HG02884 (cell line): ENCODE results near the gene NEAT1.

Experiments used
- ATAC-seq: cut with Tn5 transposase; IDR thresholded peaks from one replicate; pipeline ENCODE4 v1.9.1; 2021; ENCODE audit warnings: mild to moderate bottlenecking, moderate library complexity; ENCODE audit not compliant: unreplicated experiment

NEAT1 gene

DNA sequence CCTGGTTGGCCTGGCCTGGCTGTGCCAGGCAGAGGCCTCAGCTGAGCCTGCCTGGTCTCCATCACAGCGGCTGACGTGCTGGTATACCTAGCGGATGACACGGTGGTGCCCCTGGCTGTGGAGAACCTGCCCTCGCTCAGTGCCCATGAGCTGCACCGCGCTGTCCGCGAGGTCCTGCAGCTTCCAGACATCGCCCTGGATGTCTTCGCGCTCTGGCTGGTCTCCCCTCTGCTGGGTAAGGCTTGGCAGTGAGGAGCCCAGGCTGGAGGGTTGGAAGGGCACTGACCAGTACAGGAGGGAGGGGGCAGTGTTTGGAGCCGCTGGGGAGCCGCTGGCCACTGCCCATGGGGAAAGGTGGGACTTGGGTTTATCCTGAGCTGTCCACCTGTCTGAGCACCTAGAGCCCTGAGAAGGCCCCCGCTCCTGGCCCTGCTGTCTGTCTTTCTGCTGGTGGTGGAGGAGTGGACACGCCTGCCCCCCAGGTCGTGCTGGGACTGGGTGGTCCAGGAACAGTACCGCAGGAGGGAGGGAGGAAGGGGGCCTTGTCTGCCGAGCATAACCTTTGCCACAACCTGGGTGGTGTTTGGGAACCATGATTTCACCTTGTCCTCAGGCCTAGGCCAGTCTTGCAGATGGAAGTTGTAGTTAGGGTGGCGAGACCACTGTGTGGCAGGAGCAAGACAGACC is 33.2 kb upstream of the NEAT1 start:
- ATAC-seq: no peak

DNA sequence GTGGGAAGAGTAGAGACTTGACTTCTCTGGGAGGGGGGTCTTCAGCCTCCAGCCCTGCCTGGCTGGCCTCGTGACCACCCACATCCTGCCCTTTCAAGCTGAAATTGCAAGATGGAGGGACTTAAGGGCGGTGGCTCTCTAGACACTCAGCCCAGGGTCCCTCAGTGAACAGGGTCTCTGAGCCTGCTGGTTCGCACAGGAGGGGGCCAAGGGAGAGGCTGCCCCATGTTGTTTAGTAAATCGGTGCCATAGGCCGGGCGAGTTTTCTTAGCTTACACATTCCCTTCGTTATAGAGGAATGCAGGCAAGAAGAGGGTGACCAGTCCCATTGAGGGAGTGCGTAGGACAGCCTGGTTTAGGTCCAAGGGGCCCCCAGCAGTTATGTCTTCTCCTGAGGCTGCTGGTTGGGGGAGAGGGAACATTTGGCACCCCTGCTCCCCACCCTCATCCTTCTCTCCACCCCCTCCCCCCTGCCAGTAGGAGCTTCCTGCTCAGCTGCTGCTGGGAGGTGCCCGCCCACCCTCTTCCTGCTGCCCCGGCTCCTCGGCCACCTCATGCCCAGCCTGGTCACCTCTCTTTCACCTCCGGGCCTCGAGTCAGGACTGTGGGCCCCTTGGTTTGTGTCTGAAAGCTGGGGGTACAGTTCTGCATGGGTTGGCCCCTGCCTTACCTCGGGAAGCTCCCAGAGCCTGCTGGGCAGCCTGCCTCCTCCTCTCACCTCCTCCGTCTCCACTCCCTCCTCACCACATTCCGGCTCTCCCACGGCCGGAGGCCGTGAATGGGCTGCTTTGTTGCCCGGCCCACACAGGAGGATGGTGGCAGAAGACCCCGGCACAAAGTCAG is 32.3 kb upstream of the NEAT1 start:
- ATAC-seq: no peak

DNA sequence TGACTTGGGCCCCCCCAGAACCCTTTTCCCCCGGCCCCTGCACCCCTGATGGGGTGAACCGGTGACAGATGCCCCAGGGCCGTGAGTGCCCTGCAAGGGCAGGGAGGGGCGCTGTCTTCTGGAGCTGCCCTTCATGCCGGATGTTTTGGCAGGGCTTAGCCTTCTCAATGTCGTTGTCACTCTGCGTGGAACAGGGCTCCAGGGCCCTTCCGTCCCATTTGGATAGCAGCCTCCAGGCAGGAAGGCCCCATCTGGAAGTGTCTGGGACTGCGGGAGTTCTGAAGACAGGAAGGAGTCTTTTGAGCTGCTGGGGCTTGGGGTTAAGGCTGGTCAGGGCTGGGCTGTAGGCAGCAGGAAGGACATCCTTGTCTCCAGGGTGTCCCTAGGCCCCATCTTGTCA is 31.6 kb upstream of the NEAT1 start:
- ATAC-seq: no peak

DNA sequence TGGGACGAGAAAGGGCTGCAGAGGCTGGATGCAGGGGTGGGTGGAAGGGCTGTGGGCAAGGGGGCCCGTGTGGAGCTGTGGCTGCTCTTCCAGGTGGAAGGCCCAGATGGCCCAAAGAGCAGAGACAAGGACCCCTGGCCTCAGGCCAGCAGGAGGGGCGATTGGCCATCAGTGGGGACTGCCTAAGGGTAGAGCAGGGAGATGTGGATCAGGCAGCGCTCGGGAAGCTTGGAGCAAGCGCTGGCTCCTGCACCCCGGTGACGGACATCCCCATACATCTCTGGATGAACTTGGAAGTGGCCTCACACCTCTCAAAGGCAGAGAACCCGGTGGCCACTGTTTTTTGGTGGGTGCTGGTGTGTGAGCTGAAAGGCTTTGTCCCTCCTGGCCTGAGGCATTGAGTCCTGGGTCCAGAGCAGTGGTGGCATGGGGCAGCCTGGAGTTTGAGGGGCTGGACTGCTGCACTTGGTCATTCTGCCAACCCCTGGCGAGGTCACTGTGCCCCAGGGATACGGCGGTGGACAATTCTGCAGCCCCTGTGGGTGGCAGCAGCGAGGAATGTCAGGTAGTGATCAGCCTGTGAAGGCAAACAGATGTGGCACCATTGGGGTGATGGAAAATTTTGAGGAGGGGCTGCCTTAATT is 30.3 kb upstream of the NEAT1 start:
- no peak for ATAC-seq

DNA sequence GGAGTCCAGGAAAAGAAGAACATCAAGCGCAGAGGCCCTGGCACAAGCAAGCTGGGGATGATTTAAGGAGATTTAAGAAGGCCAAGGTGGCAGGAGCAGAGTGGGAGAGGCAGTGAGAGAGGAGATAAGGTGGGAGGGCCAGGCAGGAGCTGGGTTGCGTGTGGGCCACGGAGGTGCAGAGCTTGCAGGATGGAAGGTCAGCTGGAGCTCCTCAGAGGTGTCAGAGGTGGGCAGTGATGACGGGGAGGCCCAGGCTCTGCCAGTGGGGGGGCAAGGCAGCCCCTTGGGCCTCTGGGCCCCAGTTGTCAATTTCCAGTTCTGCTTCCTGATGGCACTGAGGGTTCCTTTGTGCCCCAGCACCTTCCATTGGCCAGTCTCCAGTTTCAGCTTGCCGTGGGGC is 29.7 kb upstream of the NEAT1 start:
- ATAC-seq: no peak

DNA sequence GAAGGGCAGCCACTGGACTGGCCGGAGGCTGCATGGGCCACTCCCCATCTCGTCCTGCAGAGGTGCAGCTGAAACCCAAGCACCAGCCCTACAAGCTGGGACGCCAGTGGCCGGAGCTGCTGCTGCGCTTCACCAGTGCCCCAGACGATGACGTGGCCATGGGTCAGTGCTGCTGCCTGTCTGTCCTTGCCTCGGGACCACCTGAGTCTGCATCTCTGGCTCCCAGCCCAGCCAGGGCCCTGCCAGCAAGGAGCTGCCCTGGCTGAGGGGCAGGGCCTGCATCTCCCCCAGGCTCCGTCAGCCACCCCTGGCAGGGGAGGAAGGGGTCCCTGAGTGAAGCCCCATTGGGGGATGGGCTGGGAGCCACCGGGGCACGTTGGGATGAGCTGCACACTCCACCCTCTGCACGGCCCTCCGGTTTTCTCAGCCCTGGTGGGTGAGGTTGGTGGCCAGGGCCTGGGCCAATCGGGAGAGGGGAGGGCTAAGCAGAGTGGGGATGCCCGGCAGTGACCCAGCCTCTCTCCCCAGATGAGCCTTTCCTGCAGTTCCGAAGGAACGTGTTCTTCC is 29.0 kb upstream of the NEAT1 start:
- no peak for ATAC-seq

DNA sequence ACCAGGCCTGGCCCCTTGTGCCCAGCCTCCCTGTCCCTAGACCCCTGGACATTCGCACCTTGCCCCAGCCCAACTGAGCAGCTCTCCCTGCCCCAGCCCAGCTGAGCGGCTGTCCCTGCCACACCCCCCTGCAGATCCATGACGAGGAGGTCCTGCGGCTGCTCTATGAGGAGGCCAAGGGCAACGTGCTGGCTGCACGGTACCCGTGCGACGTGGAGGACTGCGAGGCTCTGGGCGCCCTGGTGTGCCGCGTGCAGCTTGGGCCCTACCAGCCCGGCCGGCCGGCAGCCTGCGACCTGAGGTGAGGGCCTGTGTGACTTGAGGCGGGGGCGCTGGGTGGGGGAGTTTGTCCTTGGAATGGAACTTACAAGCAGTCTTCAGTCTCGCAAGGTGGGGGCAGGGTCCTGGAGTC is 28.5 kb upstream of the NEAT1 start:
- ATAC-seq: no peak

DNA sequence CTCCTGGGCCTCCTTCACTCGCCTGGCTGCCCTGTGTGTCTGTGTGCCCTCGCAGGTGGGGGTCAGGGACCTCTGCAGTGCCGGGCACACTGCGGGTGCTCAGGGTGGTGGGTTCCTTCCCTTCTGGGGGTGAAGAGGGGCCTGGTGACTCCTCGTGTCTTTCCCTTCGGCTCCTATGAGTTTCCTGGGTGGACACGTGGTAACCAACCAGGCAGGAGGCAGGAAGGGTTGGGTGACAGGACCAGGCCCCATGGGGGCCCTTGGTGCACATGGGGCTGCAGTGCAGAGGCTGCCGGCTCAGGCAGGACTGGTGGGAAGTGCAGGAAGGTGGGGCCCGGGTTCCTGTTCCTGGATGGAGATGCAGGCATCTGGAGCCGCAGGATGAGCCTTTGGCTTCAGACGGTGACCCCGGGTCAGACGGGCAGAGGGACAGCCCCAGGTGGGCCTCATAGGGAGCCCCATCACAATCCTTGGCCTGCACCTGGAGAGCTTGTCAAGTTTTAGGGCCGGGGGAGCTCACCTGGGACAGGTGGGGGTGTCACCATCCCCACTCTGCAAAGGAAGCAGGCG is 26.6 kb upstream of the NEAT1 start:
- no peak for ATAC-seq

DNA sequence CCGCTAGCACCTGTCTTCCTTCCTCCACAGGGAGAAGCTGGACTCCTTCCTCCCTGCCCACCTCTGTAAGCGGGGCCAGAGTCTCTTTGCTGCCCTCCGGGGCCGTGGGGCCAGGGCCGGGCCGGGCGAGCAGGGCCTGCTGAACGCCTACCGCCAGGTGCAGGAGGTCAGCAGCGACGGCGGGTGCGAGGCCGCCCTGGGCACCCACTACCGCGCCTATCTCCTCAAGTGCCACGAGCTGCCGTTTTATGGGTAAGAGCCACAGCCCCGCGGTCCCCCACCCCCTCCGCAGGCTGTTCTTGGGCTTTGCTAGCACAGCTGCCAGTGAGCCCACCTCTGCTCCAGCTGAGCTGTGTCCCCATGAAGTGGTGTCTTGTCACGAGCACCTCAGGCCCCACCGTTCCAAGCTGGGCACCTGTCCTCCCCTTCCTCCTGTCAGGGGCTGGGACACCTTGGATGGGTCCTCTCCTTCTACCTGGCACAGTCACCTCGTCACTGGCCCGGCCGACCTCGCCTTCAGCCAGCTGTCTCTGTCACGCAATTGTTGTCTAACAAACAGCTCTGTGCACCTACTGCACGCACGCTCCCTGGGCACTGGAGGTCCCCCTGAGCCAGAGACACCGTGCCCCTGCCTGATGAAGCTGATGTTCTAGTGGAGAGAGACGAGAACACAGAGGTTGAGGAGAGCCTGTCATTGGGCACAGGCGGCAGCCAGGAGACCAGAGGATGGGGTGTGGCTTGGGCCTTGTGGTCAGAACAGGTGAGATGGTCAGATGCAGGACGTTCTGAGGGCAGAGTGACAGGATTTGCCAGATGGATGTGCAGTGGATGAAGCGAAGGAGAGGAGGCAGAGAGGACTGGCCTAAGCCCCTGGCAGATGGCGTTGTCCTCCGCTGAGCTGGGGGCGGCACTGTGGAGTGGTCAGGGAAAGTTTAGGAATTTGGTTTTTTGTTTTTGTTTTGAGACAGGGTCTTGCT is 25.5 kb upstream of the NEAT1 start:
- no peak for ATAC-seq

DNA sequence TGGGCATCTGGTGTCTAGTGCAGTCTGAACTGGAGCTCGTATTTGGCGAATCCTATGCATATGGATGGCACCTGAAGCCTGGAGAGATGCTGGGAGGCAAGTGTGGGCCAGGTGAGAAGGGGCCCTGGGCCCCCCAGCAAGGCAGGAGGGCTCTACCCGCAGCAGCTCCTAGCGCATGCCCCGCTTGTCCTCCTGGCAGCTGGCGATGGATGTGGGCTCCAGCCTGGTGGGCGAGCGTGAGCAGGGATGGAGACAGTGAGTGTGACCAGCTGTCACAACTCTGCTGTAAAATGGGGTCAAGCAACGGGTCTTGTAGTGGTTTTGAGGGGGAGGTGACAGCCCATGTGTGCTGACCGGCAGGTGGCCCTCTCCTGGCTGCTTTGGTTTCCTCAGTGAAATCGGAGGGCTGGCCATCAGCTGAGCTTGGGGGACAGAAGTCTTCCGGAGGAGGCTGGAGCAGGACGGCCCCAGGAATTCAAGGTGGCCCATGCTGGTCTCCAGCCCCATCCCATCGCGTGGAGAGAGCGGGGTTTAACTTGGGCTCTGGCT is 24.2 kb upstream of the NEAT1 start:
- ATAC-seq: no peak

DNA sequence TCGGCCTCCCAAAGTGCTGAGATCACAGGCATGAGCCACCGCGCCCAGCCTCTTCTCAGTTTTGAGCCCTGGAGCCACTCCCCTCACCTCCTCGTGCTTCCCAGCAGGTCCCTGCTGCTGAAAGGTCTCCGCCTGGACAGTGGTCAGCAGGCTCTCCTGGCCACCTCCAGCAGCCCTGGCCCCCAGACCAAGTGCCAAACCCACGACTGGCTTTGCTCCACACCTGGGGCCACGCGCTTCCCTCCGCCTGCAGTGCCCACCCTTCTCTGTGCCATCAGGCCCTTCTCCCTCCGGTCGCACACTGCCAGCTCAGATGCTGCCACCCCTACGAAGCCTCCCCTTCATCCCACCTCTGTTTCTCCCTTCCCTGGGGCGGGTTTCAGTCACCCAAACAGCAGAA is 23.3 kb upstream of the NEAT1 start:
- ATAC-seq: no peak

DNA sequence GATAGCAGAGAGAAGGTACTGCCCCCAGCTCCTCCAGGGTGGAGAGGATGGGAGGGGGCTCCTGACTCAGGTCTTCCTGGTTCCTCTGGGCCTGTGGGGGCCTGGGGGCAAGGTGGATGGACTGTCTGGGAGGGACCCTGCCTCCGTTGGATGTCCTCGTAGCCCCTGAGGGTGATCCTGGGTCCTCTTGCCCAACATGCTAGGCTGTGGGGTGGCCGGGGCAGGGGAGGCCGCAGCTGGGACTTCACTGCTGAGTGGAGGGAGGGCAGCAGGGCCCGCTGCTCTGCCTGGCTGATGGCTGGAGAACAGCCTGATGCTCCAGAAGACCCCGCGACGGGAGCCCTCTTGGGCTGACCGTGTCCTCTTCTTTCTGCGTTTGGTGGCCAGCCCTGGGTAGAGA is 22.8 kb upstream of the NEAT1 start:
- ATAC-seq: no peak

DNA sequence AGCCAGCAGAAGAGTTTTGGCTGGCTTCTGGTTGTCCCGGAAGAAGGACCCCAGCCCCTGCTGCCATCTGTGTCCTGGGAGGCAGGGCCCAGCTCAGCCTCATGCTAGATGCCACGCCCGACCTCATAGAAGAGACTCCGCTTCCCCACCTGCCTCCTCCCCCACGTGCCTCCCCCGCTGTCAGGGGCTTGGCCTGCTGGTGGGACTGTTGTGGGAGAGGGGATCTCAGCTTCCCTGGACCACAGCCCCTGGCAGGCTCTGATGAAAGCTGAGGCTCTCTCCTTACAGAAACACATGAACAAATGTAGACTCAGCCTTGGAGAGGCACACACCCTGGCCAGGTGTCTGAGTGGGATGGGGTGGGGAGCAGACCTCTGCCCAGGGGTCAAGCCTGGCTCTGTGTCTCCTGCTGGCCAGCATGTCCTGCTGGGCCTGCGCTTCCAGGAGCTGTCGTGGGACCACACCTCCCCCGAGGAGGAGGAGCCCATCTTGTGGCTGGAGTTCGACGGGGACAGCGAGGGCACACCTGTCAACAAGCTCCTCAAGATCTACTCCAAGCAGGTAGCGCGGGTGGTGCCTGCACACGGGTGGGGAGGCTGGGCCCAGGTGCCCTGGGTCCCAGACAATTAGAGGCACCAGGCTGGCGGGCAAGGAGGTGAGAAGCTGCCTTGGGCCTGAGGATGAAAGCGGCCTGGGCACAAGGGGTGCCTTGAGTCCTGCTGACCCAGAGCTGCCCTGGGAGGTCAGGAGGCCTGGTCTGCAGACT is 22.1 kb upstream of the NEAT1 start:
- ATAC-seq: no peak

DNA sequence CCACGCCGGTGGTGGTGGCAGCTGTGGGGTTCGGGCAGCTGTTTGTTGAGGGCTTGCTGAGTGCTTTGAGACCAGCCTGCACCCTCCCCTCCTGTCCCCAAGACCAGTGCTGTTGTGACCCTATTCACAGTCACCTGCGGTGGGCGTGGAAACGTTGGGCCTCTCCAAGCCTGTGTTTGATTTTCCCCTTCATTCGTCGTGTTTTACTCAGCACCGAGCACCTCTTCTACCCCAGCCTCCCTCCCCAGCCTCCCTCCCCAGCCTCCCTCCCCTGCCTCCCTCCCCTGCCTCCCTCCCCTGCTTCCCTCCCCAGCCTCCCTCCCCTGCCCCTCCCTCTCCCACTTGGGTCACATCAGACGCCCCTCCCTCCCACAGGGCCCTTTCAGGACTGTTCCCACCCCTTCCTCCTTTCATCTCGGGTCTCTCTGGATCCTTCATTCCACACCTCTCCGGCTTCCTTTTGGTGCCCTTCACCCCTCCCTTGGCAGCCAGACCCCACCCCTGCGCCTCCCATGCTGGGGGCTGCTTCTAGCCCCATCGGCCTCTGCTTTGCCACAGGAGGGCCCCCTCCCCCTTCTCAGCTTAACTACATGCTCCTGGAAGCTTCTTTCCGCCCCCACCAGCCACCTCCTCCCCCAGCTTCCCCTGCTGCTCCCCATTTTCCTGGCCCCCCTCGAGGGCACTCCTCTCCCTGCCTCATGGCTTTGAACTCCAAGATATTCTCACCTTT is 21.4 kb upstream of the NEAT1 start:
- no peak for ATAC-seq

DNA sequence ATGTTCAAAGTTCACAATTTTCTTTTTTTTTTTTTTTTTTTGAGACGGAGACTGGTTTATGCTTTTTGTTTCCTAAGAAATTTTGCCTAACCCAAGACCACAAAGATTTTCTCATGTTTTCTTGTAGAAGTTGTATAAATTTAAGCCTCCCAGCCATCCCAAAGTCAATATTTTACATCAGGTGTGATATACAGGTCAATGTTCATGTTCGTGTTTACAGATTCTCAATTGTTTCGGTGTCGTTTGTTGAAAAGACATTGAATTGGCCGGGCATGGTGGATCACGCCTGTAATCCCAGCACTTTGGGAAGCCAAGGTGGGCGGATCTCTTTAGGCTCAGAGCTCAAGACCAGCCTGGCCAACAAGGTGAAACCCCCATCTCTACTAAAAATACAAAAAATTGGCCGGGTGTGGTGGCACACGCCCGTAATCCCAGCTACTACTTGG is 20.8 kb upstream of the NEAT1 start:
- ATAC-seq: no peak

DNA sequence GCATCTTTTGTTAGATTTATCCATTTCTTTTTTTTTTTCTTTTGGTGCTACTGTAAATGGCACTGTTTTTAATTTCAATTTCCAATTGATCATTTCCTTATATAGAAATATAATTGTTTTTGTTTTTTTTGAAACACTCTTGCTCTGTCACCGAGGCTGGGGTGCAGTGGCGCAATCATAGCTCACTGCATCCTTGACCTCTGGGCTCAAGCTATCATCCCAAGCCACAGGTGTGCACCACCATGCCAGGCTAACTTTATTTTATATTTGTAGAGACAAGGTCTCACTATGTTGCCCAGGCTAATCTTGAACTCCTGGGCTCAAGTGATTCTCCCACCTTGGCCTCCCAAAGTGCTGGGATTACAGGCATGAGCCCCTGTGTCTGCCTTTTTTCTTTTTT is 19.8 kb upstream of the NEAT1 start:
- ATAC-seq: no peak

DNA sequence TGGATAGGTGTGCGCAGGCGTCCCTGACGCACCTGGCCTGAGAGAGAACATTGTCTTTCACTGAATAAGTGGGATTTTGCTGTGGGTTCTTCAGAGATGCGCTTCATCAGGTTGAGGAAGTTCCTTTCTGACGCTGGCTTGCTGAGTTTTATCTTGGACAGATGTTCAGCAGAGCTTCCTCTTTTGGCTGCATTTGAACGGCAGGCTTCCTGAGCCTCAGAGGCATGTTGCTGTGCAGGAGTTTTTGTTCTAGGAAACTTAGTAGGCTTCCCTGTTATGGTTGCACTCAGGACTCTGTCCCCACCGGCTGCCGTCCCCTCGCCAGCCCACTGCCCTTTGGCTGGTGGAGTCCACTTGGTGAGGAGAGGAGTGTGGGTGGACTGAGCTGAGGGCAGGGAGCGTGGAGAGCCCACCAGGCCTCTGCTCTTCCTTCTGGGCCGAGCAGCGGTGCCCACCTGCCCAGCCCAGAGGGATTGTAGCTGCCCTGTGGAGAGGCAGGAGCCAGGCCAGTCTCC is 18.9 kb upstream of the NEAT1 start:
- no peak for ATAC-seq

DNA sequence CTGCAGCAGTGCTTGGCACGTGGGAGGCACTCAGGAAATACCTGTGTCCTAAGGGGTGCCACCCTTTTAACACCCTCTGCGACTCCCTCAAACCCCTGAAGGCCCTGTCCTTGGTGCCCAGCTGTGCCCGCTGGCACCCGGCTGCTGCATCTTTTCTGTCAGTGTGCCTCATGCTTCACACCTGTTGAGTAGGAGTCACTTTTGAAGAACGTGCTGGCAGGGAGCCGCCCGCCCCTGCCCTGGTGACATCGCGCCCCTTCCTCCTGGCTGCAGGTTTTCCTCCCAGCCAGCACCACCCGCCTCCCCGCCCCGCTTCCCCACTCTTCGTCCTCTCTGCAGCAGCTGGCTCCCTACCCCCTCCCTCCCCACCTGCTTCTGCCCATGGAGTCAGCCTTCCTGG is 18.4 kb upstream of the NEAT1 start:
- no peak for ATAC-seq
